HG03095 (cell line): ENCODE results near the gene USP19.

Experiments
- ATAC-seq: cut with Tn5 transposase; IDR thresholded peaks from one replicate; pipeline ENCODE4 v1.9.1; 2021; ENCODE audit warnings: moderate library complexity; ENCODE audit not compliant: unreplicated experiment

USP19 gene

GRCh38 chr3:49104427-49105291 lies 16.0 kb downstream of the USP19 start, which contains the start of gene QARS1:
QARS1 (minus strand) TSS chr3:49104757; CDS start chr3:49104733, 24 bp downstream.
- ATAC-seq: peak; percentile 75

GRCh38 chr3:49104052-49104426 lies 16.6 kb downstream of the USP19 start:
- no peak for ATAC-seq

- ATAC-seq: no peak
Observed at GRCh38 chr3:49100046-49100615, 20.5 kb downstream of the USP19 start.

- ATAC-seq: no peak
Observed at GRCh38 chr3:49098910-49099630, 21.6 kb downstream of the USP19 start.

GRCh38 chr3:49098429-49098828 lies 22.2 kb downstream of the USP19 start:
- no peak for ATAC-seq

GRCh38 chr3:49093853-49094767 lies 26.5 kb downstream of the USP19 start, which contains the start of gene QRICH1:
QRICH1 (minus strand) TSS chr3:49094071; CDS start chr3:49077017, 17,054 bp downstream.
- ATAC-seq: peak; percentile 77

- peak; percentile 29 for ATAC-seq
Observed at GRCh38 chr3:49092938-49093852, 27.4 kb downstream of the USP19 start.

- no peak for ATAC-seq
Observed at GRCh38 chr3:49081429-49081828, 39.2 kb downstream of the USP19 start.

- no peak for ATAC-seq
Observed at GRCh38 chr3:49079270-49079669, 41.4 kb downstream of the USP19 start.

- ATAC-seq: no peak
Observed at GRCh38 chr3:49076646-49077045, 44.0 kb downstream of the USP19 start.

- ATAC-seq: no peak
Observed at GRCh38 chr3:49076116-49076515, 44.5 kb downstream of the USP19 start.
